HepG2 (cell line): ENCODE results near the gene TKFC. TPM values are rescaled to one million over a fixed set of nuclear protein-coding genes. Genes with fewer than 3 reads are reported as not detected.

Experiments used
- AGO2 ChIP-seq: fragments of 200-400 bp; formaldehyde crosslinking; optimal IDR thresholded peaks from 2 replicates; pipeline ENCODE3; 2017; ENCODE audit warnings: mild to moderate bottlenecking, low read depth, low read length, moderate library complexity
- ATF7-NPFF ChIP-seq: sonication (generic); formaldehyde crosslinking; IDR thresholded peaks from 2 replicates; pipeline ENCODE4 v1.8.1; 2023; ENCODE audit warnings: mild to moderate bottlenecking, low read depth, missing genetic modification reagents, moderate library complexity
- ESRRA ChIP-seq: sonication (generic); formaldehyde crosslinking; IDR thresholded peaks from 2 replicates; pipeline ENCODE4 v1.5.1; 2020; ENCODE audit warnings: mild to moderate bottlenecking, low read depth, missing genetic modification reagents
- KLF15 ChIP-seq: sonication (generic); formaldehyde crosslinking; IDR thresholded peaks from 2 replicates; pipeline ENCODE4 v1.8.1; 2023; ENCODE audit warnings: borderline replicate concordance, mild to moderate bottlenecking, inconsistent platforms, missing genetic modification reagents, mixed read lengths
- ONECUT2 ChIP-seq: sonication (generic); formaldehyde crosslinking; IDR thresholded peaks from 2 replicates; pipeline ENCODE4 v1.4.0; 2020; ENCODE audit warnings: missing genetic modification reagents
- SCMH1 ChIP-seq: sonication (generic); formaldehyde crosslinking; IDR thresholded peaks from 2 replicates; pipeline ENCODE4 v1.9.0; 2021; ENCODE audit warnings: missing genetic modification reagents, mild to moderate bottlenecking, borderline replicate concordance
- TFDP2 ChIP-seq: sonication (generic); formaldehyde crosslinking; IDR thresholded peaks from 2 replicates; pipeline ENCODE4 v1.4.0; 2020; ENCODE audit warnings: missing genetic modification reagents
- ZBTB49 ChIP-seq: sonication (generic); formaldehyde crosslinking; IDR thresholded peaks from 2 replicates; pipeline ENCODE4 v1.4.0; 2020; ENCODE audit warnings: missing genetic modification reagents, borderline replicate concordance
- ZHX2 ChIP-seq, 2 experiments: sonication (generic) in 1 of 2; formaldehyde crosslinking in 1 of 2; IDR thresholded peaks; 2 replicates each; pipeline versions ENCODE4 v1.6.1 to v1.9.0; 2014 to 2022; ENCODE audit warnings: antibody characterized with exemption in 1 of 2, borderline replicate concordance in 1 of 2, inconsistent platforms in 1 of 2, low read depth in 1 of 2, missing genetic modification reagents in 1 of 2
- ZNF10 ChIP-seq: sonication (generic); formaldehyde crosslinking; IDR thresholded peaks from 2 replicates; pipeline ENCODE4 v1.4.0; 2020; ENCODE audit warnings: mild to moderate bottlenecking, low read depth, missing genetic modification reagents, borderline replicate concordance
- ZNF317 ChIP-seq: sonication (generic); formaldehyde crosslinking; IDR thresholded peaks from 2 replicates; pipeline ENCODE4 v1.5.0; 2020; ENCODE audit warnings: mild to moderate bottlenecking, missing genetic modification reagents
- ZNF44 ChIP-seq: sonication (generic); formaldehyde crosslinking; IDR thresholded peaks from 2 replicates; pipeline ENCODE4 v1.5.1; 2020; ENCODE audit warnings: mild to moderate bottlenecking, missing genetic modification reagents
- ZNF672 ChIP-seq: sonication (generic); formaldehyde crosslinking; IDR thresholded peaks from 2 replicates; pipeline ENCODE4 v1.8.1; 2022; ENCODE audit warnings: missing genetic modification reagents
- ZNF883 ChIP-seq: sonication (generic); formaldehyde crosslinking; IDR thresholded peaks from 2 replicates; pipeline ENCODE4 v1.5.1; 2020; ENCODE audit warnings: mild to moderate bottlenecking, missing genetic modification reagents; ENCODE audit errors: not compliant biosample characterization
- ZSCAN9 ChIP-seq: IDR thresholded peaks from 2 replicates; pipeline ENCODE4 v1.6.1; 2016; ENCODE audit warnings: borderline replicate concordance
- polyA plus RNA-seq, 8 experiments: library from polyadenylated mRNA; depleted of rRNA in 3 of 8; stranded (reverse) in 7 of 8; unstranded in 1 of 8; fragments of >200 nt; fragmentation: Illumina TruSeq in 4 of 8; extraction: Trizol in 4 of 8; gene quantifications; 2 replicates each; pipeline versions ENCODE4 v1.2.1 to v1.2.3, GENCODE V29; 2011 to 2016; ENCODE audit warnings: low read depth in 4 of 8, missing spikeins in 1 of 8, mixed read lengths in 1 of 8; ENCODE audit not compliant: insufficient read depth in 1 of 8
- total RNA-seq, 5 experiments: library from RNA; depleted of rRNA; stranded (reverse); fragments of >200 nt; fragmentation: Illumina TruSeq; extraction: Trizol; gene quantifications; 2 replicates each; pipeline ENCODE4 v1.2.3, GENCODE V29; 2016; ENCODE audit warnings: low read depth in 1 of 5
- TF ChIP-seq, protein P1 (sequence below): sonication (generic); formaldehyde crosslinking; IDR thresholded peaks from 2 replicates; pipeline ENCODE4 v1.4.0; 2020; ENCODE audit warnings: missing genetic modification reagents

Gene TKFC
- total and polyA plus RNA-seq, 2 of the 13 experiments (the other 11 are each of a cell fraction or from before 2014, with no cell fraction given), result 147 to 197 TPM

DNA sequence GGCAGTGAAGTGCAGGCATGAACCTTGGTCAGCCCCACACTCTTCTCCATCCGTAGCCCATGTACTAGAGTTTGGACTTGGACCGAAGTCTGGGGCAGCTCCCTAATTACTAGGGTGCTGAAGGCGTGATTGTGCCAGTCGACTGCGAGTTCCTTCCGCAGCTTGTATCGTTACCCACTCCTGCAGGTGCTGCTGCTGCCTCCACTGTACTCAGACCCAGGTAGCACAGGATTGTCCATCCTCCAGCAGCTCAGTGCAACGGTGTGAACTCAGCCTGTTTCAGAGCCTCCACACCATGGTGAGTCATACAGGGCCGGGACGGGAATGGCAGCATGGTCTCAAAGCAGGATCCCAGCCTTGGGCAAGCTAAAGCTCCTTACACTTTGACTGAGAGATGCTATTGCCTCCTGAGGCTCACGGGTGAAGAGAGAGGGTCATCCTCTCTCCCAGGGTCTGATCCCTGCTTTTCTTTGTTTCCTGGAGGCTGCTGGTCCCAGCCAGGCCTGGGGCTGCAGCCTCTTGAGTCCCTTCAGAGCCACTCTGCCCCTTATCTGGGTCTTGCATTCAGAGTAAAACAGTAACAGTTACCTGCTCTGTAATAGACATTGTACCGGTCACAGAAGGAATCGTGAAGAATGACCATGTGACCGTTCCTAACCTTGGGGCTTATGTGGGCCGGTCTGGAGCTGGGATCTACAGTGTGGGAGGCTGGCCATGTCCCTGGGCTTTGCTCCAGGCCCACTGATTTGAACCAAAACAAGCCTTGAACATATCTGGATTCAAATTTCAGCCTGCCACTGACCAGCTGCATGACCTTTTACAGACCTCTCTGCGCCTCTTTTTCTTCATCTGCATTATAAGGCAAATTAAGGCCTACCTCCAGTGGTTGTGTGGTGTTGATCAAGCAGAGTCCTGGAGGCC lies 1.7 kb downstream of the TKFC start (continued):
- TF ChIP-seq ZHX2 (IDR thresholded peaks at IDR 0.05; ENCODE audit: low read depth) (no peak), ZHX2 (CRISPR knock-in tag; IDR thresholded peaks at IDR 0.05; ENCODE audit: borderline replicate concordance) (no peak), ONECUT2 (CRISPR knock-in tag) (no peak), ESRRA (0 out of 2 replicates have a peak, but pooled peaks have one; percentile 25), ZNF672 (CRISPR knock-in tag) (no peak), KLF15 (no peak), ATF7-NPFF (CRISPR knock-in tag) (no peak), ZNF10 (CRISPR knock-in tag) (no peak), ZBTB49 (no peak), SCMH1 (no peak), TFDP2 (no peak), ZNF883 (CRISPR knock-in tag) (no peak), ZNF44 (no peak), AGO2 (no peak), ZSCAN9 (CRISPR knock-in tag) (no peak), ZNF317 (CRISPR knock-in tag) (no peak)
- TF ChIP-seq, protein P1, sequence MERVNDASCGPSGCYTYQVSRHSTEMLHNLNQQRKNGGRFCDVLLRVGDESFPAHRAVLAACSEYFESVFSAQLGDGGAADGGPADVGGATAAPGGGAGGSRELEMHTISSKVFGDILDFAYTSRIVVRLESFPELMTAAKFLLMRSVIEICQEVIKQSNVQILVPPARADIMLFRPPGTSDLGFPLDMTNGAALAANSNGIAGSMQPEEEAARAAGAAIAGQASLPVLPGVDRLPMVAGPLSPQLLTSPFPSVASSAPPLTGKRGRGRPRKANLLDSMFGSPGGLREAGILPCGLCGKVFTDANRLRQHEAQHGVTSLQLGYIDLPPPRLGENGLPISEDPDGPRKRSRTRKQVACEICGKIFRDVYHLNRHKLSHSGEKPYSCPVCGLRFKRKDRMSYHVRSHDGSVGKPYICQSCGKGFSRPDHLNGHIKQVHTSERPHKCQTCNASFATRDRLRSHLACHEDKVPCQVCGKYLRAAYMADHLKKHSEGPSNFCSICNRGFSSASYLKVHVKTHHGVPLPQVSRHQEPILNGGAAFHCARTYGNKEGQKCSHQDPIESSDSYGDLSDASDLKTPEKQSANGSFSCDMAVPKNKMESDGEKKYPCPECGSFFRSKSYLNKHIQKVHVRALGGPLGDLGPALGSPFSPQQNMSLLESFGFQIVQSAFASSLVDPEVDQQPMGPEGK (CRISPR knock-in tag), result 0 out of 2 replicates have a peak, but pooled peaks have one; percentile 14
